HepG2 (cell line): ENCODE measurements around the gene INAFM1. TPM values are rescaled to one million over a fixed set of nuclear protein-coding genes. Genes with fewer than 3 reads are reported as not detected.

ENCODE experiments used
- KMT2A ChIP-seq: sonication (generic); formaldehyde crosslinking; IDR thresholded peaks from 2 replicates; pipeline ENCODE4 v1.4.0; 2020; ENCODE audit warnings: missing genetic modification reagents
- MED13 ChIP-seq: sonication (generic); formaldehyde crosslinking; IDR thresholded peaks from 2 replicates; pipeline ENCODE4 v1.5.0; 2020; ENCODE audit warnings: missing genetic modification reagents
- NFYC ChIP-seq: IDR thresholded peaks from 2 replicates; pipeline ENCODE4 v1.6.1; 2016; ENCODE audit warnings: missing genetic modification reagents, missing compliant biosample characterization
- PHF5A ChIP-seq: IDR thresholded peaks from one replicate; pipeline ENCODE4 v1.6.1; 2018; ENCODE audit warnings: low read depth, missing genetic modification reagents; ENCODE audit not compliant: unreplicated experiment
- POLR2AphosphoS2 ChIP-seq: IDR thresholded peaks from 2 replicates; pipeline ENCODE4 v1.6.1; 2011; ENCODE audit warnings: low read depth, low read length, improper control_type of control experiment
- PRMT3 ChIP-seq: sonication (generic); formaldehyde crosslinking; IDR thresholded peaks from 2 replicates; pipeline ENCODE4 v1.8.1; 2022; ENCODE audit warnings: low read depth, mild to moderate bottlenecking, moderate library complexity, missing genetic modification reagents, borderline replicate concordance
- RFXAP ChIP-seq: sonication (generic); formaldehyde crosslinking; IDR thresholded peaks from 2 replicates; pipeline ENCODE4 v1.4.0; 2020; ENCODE audit warnings: missing genetic modification reagents, borderline replicate concordance
- SPEN ChIP-seq: sonication (generic); formaldehyde crosslinking; IDR thresholded peaks from 2 replicates; pipeline ENCODE4 v1.5.1; 2020; ENCODE audit warnings: low read depth, mild to moderate bottlenecking, missing genetic modification reagents
- TAF1 ChIP-seq: sonication (generic); formaldehyde crosslinking; IDR thresholded peaks from 2 replicates; pipeline ENCODE4 v1.4.0; 2020; ENCODE audit warnings: missing genetic modification reagents
- ZNF441 ChIP-seq: sonication (generic); formaldehyde crosslinking; IDR thresholded peaks from 2 replicates; pipeline ENCODE4 v1.7.0; 2021; ENCODE audit warnings: missing genetic modification reagents, borderline replicate concordance
- ZNF510 ChIP-seq: sonication (generic); formaldehyde crosslinking; IDR thresholded peaks from 2 replicates; pipeline ENCODE4 v1.4.0; 2020; ENCODE audit warnings: low read depth, mild to moderate bottlenecking, missing genetic modification reagents
- polyA plus RNA-seq, 8 experiments: library from polyadenylated mRNA; depleted of rRNA in 3 of 8; stranded (reverse) in 7 of 8; unstranded in 1 of 8; fragments of >200 nt; fragmentation: Illumina TruSeq in 4 of 8; extraction: Trizol in 4 of 8; gene quantifications; 2 replicates each; pipeline versions ENCODE4 v1.2.1 to v1.2.3, GENCODE V29; 2011 to 2016; ENCODE audit warnings: low read depth in 4 of 8, missing spikeins in 1 of 8, mixed read lengths in 1 of 8; ENCODE audit not compliant: insufficient read depth in 1 of 8
- total RNA-seq, 5 experiments: library from RNA; depleted of rRNA; stranded (reverse); fragments of >200 nt; fragmentation: Illumina TruSeq; extraction: Trizol; gene quantifications; 2 replicates each; pipeline ENCODE4 v1.2.3, GENCODE V29; 2016; ENCODE audit warnings: low read depth in 1 of 5
- TF ChIP-seq, protein P1 (sequence below): sonication (generic); formaldehyde crosslinking; IDR thresholded peaks from 2 replicates; pipeline ENCODE4 v1.4.0; 2020; ENCODE audit warnings: mild to moderate bottlenecking, missing genetic modification reagents
- TF ChIP-seq, protein P2 (sequence below): sonication (generic); formaldehyde crosslinking; IDR thresholded peaks from 2 replicates; pipeline ENCODE4 v1.8.1; 2023; ENCODE audit warnings: mild to moderate bottlenecking, missing genetic modification reagents
- TF ChIP-seq, protein P3 (sequence below): sonication (generic); formaldehyde crosslinking; IDR thresholded peaks from 2 replicates; pipeline ENCODE4 v1.5.0; 2020; ENCODE audit warnings: mild to moderate bottlenecking, missing genetic modification reagents, borderline replicate concordance
- TF ChIP-seq, protein P4 (sequence below): sonication (generic); formaldehyde crosslinking; IDR thresholded peaks from 2 replicates; pipeline ENCODE4 v1.5.0; 2020; ENCODE audit warnings: missing genetic modification reagents, mild to moderate bottlenecking, borderline replicate concordance
- TF ChIP-seq, protein P5 (sequence below): IDR thresholded peaks from 2 replicates; pipeline ENCODE4 v1.6.1; 2016; ENCODE audit warnings: missing genetic modification reagents, missing compliant biosample characterization
- TF ChIP-seq, protein P6 (sequence below): sonication (generic); formaldehyde crosslinking; IDR thresholded peaks from 2 replicates; pipeline ENCODE4 v1.4.0; 2020; ENCODE audit warnings: missing genetic modification reagents
- TF ChIP-seq, protein P7 (sequence below): sonication (generic); formaldehyde crosslinking; IDR thresholded peaks from 2 replicates; pipeline ENCODE4 v1.4.0; 2020; ENCODE audit warnings: missing genetic modification reagents

INAFM1 gene
- total and polyA plus RNA-seq, 2 of the 13 experiments (the other 11 are each of a cell fraction or from before 2014, with no cell fraction given): 0.88 to 1.9 TPM

DNA sequence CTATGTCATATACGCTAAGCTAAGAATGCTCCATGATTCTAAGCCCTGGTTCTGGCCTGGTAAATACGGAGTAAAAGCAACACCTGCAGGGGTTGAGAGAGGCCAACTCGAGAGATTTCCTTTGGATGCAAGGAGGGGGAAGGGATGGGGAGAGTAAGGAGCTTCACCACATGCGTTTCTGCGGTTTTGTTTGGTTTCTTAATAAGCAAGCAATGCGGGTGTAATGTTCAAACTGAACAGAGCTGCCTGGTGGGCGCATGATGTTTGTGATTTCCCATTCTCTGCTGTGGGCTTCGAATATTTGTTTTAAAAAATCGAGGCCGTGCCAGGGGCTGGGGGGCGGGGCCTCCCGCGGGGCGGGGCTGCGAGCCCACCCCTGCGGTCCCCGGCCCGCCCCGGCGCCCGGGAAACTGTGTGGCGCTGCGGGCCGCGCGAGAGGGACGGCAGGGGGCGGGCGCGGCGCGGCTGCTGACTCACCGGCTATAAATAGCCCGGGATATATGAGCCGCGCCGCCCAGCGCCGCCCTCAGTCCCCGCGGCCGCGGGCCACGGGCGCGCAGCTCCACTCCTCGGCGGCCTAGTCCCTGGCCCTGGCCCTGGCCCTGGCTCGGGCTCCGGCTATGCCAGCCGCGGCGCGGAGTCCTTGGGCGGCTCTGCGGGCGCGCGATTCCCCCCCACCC is 48.8 kb upstream of the INAFM1 start (continued):
- TF ChIP-seq, protein P1, sequence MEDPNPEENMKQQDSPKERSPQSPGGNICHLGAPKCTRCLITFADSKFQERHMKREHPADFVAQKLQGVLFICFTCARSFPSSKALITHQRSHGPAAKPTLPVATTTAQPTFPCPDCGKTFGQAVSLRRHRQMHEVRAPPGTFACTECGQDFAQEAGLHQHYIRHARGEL (CRISPR knock-in tag): no peak
- TF ChIP-seq, protein P2, sequence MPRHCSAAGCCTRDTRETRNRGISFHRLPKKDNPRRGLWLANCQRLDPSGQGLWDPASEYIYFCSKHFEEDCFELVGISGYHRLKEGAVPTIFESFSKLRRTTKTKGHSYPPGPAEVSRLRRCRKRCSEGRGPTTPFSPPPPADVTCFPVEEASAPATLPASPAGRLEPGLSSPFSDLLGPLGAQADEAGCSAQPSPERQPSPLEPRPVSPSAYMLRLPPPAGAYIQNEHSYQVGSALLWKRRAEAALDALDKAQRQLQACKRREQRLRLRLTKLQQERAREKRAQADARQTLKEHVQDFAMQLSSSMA: no peak
- TF ChIP-seq ZNF441 (CRISPR knock-in tag): 0 out of 2 replicates have a peak, but pooled peaks have one; percentile 49
- TF ChIP-seq, protein P3, sequence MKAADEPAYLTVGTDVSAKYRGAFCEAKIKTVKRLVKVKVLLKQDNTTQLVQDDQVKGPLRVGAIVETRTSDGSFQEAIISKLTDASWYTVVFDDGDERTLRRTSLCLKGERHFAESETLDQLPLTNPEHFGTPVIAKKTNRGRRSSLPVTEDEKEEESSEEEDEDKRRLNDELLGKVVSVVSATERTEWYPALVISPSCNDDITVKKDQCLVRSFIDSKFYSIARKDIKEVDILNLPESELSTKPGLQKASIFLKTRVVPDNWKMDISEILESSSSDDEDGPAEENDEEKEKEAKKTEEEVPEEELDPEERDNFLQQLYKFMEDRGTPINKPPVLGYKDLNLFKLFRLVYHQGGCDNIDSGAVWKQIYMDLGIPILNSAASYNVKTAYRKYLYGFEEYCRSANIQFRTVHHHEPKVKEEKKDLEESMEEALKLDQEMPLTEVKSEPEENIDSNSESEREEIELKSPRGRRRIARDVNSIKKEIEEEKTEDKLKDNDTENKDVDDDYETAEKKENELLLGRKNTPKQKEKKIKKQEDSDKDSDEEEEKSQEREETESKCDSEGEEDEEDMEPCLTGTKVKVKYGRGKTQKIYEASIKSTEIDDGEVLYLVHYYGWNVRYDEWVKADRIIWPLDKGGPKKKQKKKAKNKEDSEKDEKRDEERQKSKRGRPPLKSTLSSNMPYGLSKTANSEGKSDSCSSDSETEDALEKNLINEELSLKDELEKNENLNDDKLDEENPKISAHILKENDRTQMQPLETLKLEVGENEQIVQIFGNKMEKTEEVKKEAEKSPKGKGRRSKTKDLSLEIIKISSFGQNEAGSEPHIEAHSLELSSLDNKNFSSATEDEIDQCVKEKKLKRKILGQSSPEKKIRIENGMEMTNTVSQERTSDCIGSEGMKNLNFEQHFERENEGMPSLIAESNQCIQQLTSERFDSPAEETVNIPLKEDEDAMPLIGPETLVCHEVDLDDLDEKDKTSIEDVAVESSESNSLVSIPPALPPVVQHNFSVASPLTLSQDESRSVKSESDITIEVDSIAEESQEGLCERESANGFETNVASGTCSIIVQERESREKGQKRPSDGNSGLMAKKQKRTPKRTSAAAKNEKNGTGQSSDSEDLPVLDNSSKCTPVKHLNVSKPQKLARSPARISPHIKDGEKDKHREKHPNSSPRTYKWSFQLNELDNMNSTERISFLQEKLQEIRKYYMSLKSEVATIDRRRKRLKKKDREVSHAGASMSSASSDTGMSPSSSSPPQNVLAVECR (CRISPR knock-in tag): peak; percentile 80
- TF ChIP-seq KMT2A (CRISPR knock-in tag): no peak
- TF ChIP-seq, protein P4, sequence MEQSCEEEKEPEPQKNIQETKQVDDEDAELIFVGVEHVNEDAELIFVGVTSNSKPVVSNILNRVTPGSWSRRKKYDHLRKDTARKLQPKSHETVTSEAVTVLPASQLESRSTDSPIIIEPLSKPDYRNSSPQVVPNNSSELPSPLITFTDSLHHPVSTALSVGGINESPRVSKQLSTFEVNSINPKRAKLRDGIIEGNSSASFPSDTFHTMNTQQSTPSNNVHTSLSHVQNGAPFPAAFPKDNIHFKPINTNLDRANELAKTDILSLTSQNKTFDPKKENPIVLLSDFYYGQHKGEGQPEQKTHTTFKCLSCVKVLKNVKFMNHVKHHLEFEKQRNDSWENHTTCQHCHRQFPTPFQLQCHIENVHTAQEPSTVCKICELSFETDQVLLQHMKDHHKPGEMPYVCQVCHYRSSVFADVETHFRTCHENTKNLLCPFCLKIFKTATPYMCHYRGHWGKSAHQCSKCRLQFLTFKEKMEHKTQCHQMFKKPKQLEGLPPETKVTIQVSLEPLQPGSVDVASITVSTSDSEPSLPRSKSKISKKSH (CRISPR knock-in tag): 0 out of 2 replicates have a peak, but pooled peaks have one; percentile 27
- TF ChIP-seq, protein P5, sequence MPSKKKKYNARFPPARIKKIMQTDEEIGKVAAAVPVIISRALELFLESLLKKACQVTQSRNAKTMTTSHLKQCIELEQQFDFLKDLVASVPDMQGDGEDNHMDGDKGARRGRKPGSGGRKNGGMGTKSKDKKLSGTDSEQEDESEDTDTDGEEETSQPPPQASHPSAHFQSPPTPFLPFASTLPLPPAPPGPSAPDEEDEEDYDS (CRISPR knock-in tag): peak; percentile 94
- peak; percentile 27; the same call in 1 of the 2 replicates for TF ChIP-seq MED13 (CRISPR knock-in tag)
- peak; percentile 75; the same call in 1 of the 2 replicates for TF ChIP-seq PRMT3 (CRISPR knock-in tag)
- no peak for TF ChIP-seq NFYC (CRISPR knock-in tag)
- peak; percentile 82 for TF ChIP-seq TAF1
- TF ChIP-seq, protein P6, sequence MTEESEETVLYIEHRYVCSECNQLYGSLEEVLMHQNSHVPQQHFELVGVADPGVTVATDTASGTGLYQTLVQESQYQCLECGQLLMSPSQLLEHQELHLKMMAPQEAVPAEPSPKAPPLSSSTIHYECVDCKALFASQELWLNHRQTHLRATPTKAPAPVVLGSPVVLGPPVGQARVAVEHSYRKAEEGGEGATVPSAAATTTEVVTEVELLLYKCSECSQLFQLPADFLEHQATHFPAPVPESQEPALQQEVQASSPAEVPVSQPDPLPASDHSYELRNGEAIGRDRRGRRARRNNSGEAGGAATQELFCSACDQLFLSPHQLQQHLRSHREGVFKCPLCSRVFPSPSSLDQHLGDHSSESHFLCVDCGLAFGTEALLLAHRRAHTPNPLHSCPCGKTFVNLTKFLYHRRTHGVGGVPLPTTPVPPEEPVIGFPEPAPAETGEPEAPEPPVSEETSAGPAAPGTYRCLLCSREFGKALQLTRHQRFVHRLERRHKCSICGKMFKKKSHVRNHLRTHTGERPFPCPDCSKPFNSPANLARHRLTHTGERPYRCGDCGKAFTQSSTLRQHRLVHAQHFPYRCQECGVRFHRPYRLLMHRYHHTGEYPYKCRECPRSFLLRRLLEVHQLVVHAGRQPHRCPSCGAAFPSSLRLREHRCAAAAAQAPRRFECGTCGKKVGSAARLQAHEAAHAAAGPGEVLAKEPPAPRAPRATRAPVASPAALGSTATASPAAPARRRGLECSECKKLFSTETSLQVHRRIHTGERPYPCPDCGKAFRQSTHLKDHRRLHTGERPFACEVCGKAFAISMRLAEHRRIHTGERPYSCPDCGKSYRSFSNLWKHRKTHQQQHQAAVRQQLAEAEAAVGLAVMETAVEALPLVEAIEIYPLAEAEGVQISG (CRISPR knock-in tag): peak; percentile 84
- no peak for TF ChIP-seq ZNF510 (CRISPR knock-in tag)
- TF ChIP-seq POLR2AphosphoS2: peak; percentile 89
- TF ChIP-seq, protein P7, sequence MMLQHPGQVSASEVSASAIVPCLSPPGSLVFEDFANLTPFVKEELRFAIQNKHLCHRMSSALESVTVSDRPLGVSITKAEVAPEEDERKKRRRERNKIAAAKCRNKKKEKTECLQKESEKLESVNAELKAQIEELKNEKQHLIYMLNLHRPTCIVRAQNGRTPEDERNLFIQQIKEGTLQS: peak; percentile 85
- no peak for TF ChIP-seq PHF5A (CRISPR knock-in tag)
- 0 out of 2 replicates have a peak, but pooled peaks have one; percentile 18 for TF ChIP-seq RFXAP
- peak; percentile 51; the same call in 1 of the 2 replicates for TF ChIP-seq SPEN (CRISPR knock-in tag)
